ENCODE data around the gene UCKL1.

UCKL1 gene

GRCh38 chr20:63897978-63898561, 58.1 kb downstream of the UCKL1 start:
- Histone ChIP-seq H3K14ac (ENCODE audit: low read length in 2 of 2) (no peak overlapping the region), H3K23ac (ENCODE audit: low read length in 2 of 2) (no peak overlapping the region), H4K8ac (ENCODE audit: low read length) (no peak overlapping the region), H3K4me2 (ENCODE audit: low read length, poor library complexity, severe bottlenecking) (no peak overlapping the region), H2BK120ac (ENCODE audit: low read depth, low read length) (no peak overlapping the region), H3K27me3 (ENCODE audit: control insufficient read depth in 1 of 2, insufficient read depth in 1 of 2, low read length in 2 of 2) (no peaks in the 10 kb centered on the region), H2BK15ac (ENCODE audit: low read depth, poor library complexity, severe bottlenecking) (no peak overlapping the region), H3K9me3 (ENCODE audit: control insufficient read depth, low read length) (no peaks in the 10 kb centered on the region), H3K4me1 (ENCODE audit: control insufficient read depth, insufficient read depth, low read depth, low read length) (peaks cover 27% of the 10 kb centered on the region), H3K27ac (ENCODE audit: low read length, poor library complexity, severe bottlenecking) (no peak overlapping the region), H3K18ac (ENCODE audit: low read depth in 1 of 2, low read length in 2 of 2) (no peak overlapping the region), H3K36me3 (ENCODE audit: control insufficient read depth in 1 of 2, insufficient read depth in 2 of 2, low read depth in 1 of 2, low read length in 2 of 2) (peaks cover 15 to 16% of the 10 kb centered on the region in 2 experiments), H2AFZ (ENCODE audit: low read depth, low read length) (no peak overlapping the region), H3K4me3 (ENCODE audit: insufficient read depth in 1 of 2, low read depth in 1 of 2, low read length in 2 of 2) (no peak overlapping the region), H2BK5ac (ENCODE audit: low read depth, low read length, poor library complexity, severe bottlenecking) (no peak overlapping the region), H2AK5ac (ENCODE audit: low read length, severe bottlenecking) (peak overlapping the region; percentile 44), H3K79me1 (replicated peaks; ENCODE audit: low read length, poor library complexity, severe bottlenecking) (peaks cover 2% of the 10 kb centered on the region), H2BK12ac (ENCODE audit: low read length in 2 of 2) (no peak overlapping the region), H3K9ac (ENCODE audit: low read length) (peak overlapping the region; percentile 40), H3K4ac (ENCODE audit: low read depth in 1 of 2, low read length in 2 of 2) (peak overlapping the region in 1 of 2 experiments; percentile 31), H4K91ac (ENCODE audit: low read length) (no peak overlapping the region)
- DNase-seq: no peak
- 94% methylated on average over 6 of the region's 6 CpGs for WGBS

- H2BK15ac ChIP-seq (ENCODE audit: low read depth, poor library complexity, severe bottlenecking): no peak overlapping the region
- no peak overlapping the region for H4K8ac ChIP-seq (ENCODE audit: low read length)
- peak; percentile 54 for DNase-seq
- peak overlapping the region; percentile 63 for H3K27ac ChIP-seq (ENCODE audit: low read length, poor library complexity, severe bottlenecking)
- no peak overlapping the region for H2BK120ac ChIP-seq (ENCODE audit: low read depth, low read length)
- WGBS: 35% methylated on average over 15 of the region's 18 CpGs
- H3K4me2 ChIP-seq (ENCODE audit: low read length, poor library complexity, severe bottlenecking): peak overlapping the region; percentile 93
- peaks cover 24 to 31% of the 10 kb centered on the region in 2 experiments for H3K36me3 ChIP-seq (ENCODE audit: control insufficient read depth in 1 of 2, insufficient read depth in 2 of 2, low read depth in 1 of 2, low read length in 2 of 2)
- no peak overlapping the region for H2BK5ac ChIP-seq (ENCODE audit: low read depth, low read length, poor library complexity, severe bottlenecking)
- no peak overlapping the region for H3K4ac ChIP-seq (ENCODE audit: low read depth in 1 of 2, low read length in 2 of 2)
- H3K18ac ChIP-seq (ENCODE audit: low read depth in 1 of 2, low read length in 2 of 2): peak overlapping the region in 1 of 2 experiments; percentile 38
- H3K9ac ChIP-seq (ENCODE audit: low read length): peak overlapping the region; percentile 96
- no peaks in the 10 kb centered on the region for H3K27me3 ChIP-seq (ENCODE audit: control insufficient read depth in 1 of 2, insufficient read depth in 1 of 2, low read length in 2 of 2)
- peaks cover 5% of the 10 kb centered on the region for H3K79me1 ChIP-seq (replicated peaks; ENCODE audit: low read length, poor library complexity, severe bottlenecking)
- H4K91ac ChIP-seq (ENCODE audit: low read length): no peak overlapping the region
- peak overlapping the region in 1 of 2 experiments; percentile 44 for H3K14ac ChIP-seq (ENCODE audit: low read length in 2 of 2)
- peak overlapping the region in 1 of 2 experiments; percentile 86 for H3K23ac ChIP-seq (ENCODE audit: low read length in 2 of 2)
- H3K9me3 ChIP-seq (ENCODE audit: control insufficient read depth, low read length): no peaks in the 10 kb centered on the region
- H2AFZ ChIP-seq (ENCODE audit: low read depth, low read length): no peak overlapping the region
- H3K4me1 ChIP-seq (ENCODE audit: control insufficient read depth, insufficient read depth, low read depth, low read length): peaks cover 26% of the 10 kb centered on the region
- peak overlapping the region; percentile 39 for H2AK5ac ChIP-seq (ENCODE audit: low read length, severe bottlenecking)
- H2BK12ac ChIP-seq (ENCODE audit: low read length in 2 of 2): no peak overlapping the region
- peak overlapping the region; percentile 48 to 85 for H3K4me3 ChIP-seq (ENCODE audit: insufficient read depth in 1 of 2, low read depth in 1 of 2, low read length in 2 of 2)
These were observed 59.7 kb downstream of the UCKL1 start for GRCh38 chr20:63896264-63897105.

- Histone ChIP-seq H3K23ac (ENCODE audit: low read length in 2 of 2) (no peak overlapping the region), H2BK15ac (ENCODE audit: low read depth, poor library complexity, severe bottlenecking) (no peak overlapping the region), H3K18ac (ENCODE audit: low read depth in 1 of 2, low read length in 2 of 2) (no peak overlapping the region), H4K8ac (ENCODE audit: low read length) (no peak overlapping the region), H2AK5ac (ENCODE audit: low read length, severe bottlenecking) (no peak overlapping the region), H3K27ac (ENCODE audit: low read length, poor library complexity, severe bottlenecking) (peak overlapping the region; percentile 63), H2BK120ac (ENCODE audit: low read depth, low read length) (no peak overlapping the region), H3K79me1 (replicated peaks; ENCODE audit: low read length, poor library complexity, severe bottlenecking) (peaks cover 5% of the 10 kb centered on the region), H3K27me3 (ENCODE audit: control insufficient read depth in 1 of 2, insufficient read depth in 1 of 2, low read length in 2 of 2) (no peaks in the 10 kb centered on the region), H3K9me3 (ENCODE audit: control insufficient read depth, low read length) (no peaks in the 10 kb centered on the region), H3K36me3 (ENCODE audit: control insufficient read depth in 1 of 2, insufficient read depth in 2 of 2, low read depth in 1 of 2, low read length in 2 of 2) (peaks cover 25 to 32% of the 10 kb centered on the region in 2 experiments), H3K14ac (ENCODE audit: low read length in 2 of 2) (no peak overlapping the region), H3K4me3 (ENCODE audit: insufficient read depth in 1 of 2, low read depth in 1 of 2, low read length in 2 of 2) (peak overlapping the region in 1 of 2 experiments; percentile 85), H2BK5ac (ENCODE audit: low read depth, low read length, poor library complexity, severe bottlenecking) (no peak overlapping the region), H4K91ac (ENCODE audit: low read length) (no peak overlapping the region), H3K4me2 (ENCODE audit: low read length, poor library complexity, severe bottlenecking) (peak overlapping the region; percentile 93), H2AFZ (ENCODE audit: low read depth, low read length) (no peak overlapping the region), H3K9ac (ENCODE audit: low read length) (peak overlapping the region; percentile 96), H3K4me1 (ENCODE audit: control insufficient read depth, insufficient read depth, low read depth, low read length) (peaks cover 24% of the 10 kb centered on the region), H2BK12ac (ENCODE audit: low read length in 2 of 2) (no peak overlapping the region), H3K4ac (ENCODE audit: low read depth in 1 of 2, low read length in 2 of 2) (no peak overlapping the region)
- DNase-seq: no peak
- 7% methylated on average over 3 of the region's 5 CpGs for WGBS
These were observed 60.3 kb downstream of the UCKL1 start for GRCh38 chr20:63895952-63896263.

GRCh38 chr20:63895202-63895951, 60.8 kb downstream of the UCKL1 start:
- peak; percentile 47 for DNase-seq
- no peak overlapping the region for H4K91ac ChIP-seq (ENCODE audit: low read length)
- H2BK15ac ChIP-seq (ENCODE audit: low read depth, poor library complexity, severe bottlenecking): no peak overlapping the region
- H3K14ac ChIP-seq (ENCODE audit: low read length in 2 of 2): no peak overlapping the region
- peaks cover 5% of the 10 kb centered on the region for H3K79me1 ChIP-seq (replicated peaks; ENCODE audit: low read length, poor library complexity, severe bottlenecking)
- no peak overlapping the region for H2BK12ac ChIP-seq (ENCODE audit: low read length in 2 of 2)
- H2AK5ac ChIP-seq (ENCODE audit: low read length, severe bottlenecking): no peak overlapping the region
- H3K18ac ChIP-seq (ENCODE audit: low read depth in 1 of 2, low read length in 2 of 2): no peak overlapping the region
- peak overlapping the region; percentile 93 for H3K4me2 ChIP-seq (ENCODE audit: low read length, poor library complexity, severe bottlenecking)
- no peaks in the 10 kb centered on the region for H3K27me3 ChIP-seq (ENCODE audit: control insufficient read depth in 1 of 2, insufficient read depth in 1 of 2, low read length in 2 of 2)
- WGBS: 3% methylated on average over 20 of the region's 87 CpGs
- H3K4ac ChIP-seq (ENCODE audit: low read depth in 1 of 2, low read length in 2 of 2): no peak overlapping the region
- peak overlapping the region; percentile 96 for H3K9ac ChIP-seq (ENCODE audit: low read length)
- peak overlapping the region; percentile 68 for H2BK120ac ChIP-seq (ENCODE audit: low read depth, low read length)
- peaks cover 29 to 38% of the 10 kb centered on the region in 2 experiments for H3K36me3 ChIP-seq (ENCODE audit: control insufficient read depth in 1 of 2, insufficient read depth in 2 of 2, low read depth in 1 of 2, low read length in 2 of 2)
- H2AFZ ChIP-seq (ENCODE audit: low read depth, low read length): no peak overlapping the region
- peak overlapping the region; percentile 63 for H3K27ac ChIP-seq (ENCODE audit: low read length, poor library complexity, severe bottlenecking)
- H3K4me1 ChIP-seq (ENCODE audit: control insufficient read depth, insufficient read depth, low read depth, low read length): peaks cover 24% of the 10 kb centered on the region
- no peak overlapping the region for H4K8ac ChIP-seq (ENCODE audit: low read length)
- H2BK5ac ChIP-seq (ENCODE audit: low read depth, low read length, poor library complexity, severe bottlenecking): no peak overlapping the region
- H3K23ac ChIP-seq (ENCODE audit: low read length in 2 of 2): no peak overlapping the region
- H3K9me3 ChIP-seq (ENCODE audit: control insufficient read depth, low read length): no peaks in the 10 kb centered on the region
- H3K4me3 ChIP-seq (ENCODE audit: insufficient read depth in 1 of 2, low read depth in 1 of 2, low read length in 2 of 2): peak overlapping the region; percentile 64 to 85

Measured in mesenchymal stem cell (in vitro differentiated cells and primary cell).